Measurements from ENCODE around the gene NFIA. TPM values are rescaled to one million over a fixed set of nuclear protein-coding genes. Genes with fewer than 3 reads are reported as not detected.

Gene NFIA
- total and polyA plus RNA-seq, 9 of the 15 experiments (the other 6 are each of a cell fraction or from before 2014, with no cell fraction given), result 5.3 to 24.9 (median 9.8) TPM

- no peaks in the 10 kb centered on the region for H3K27me3 ChIP-seq (ENCODE audit: control insufficient read depth in 2 of 2, insufficient read depth in 2 of 2, low read length in 2 of 2)
- H3K4me2 ChIP-seq (ENCODE audit: insufficient read depth, low read length), result no peak overlapping the region
- H3K4me3 ChIP-seq, result no peak overlapping the region
- no peak overlapping the region for H3K9ac ChIP-seq (ENCODE audit: insufficient read depth in 1 of 2, low read depth in 2 of 2, low read length in 2 of 2)
- H3K36me3 ChIP-seq (ENCODE audit: control insufficient read depth, insufficient read depth, low read length), result peaks cover 15% of the 10 kb centered on the region; the same call in 2 of the 3 replicates
- TF ChIP-seq ARNT (IDR thresholded peaks at IDR 0.05), result no peak
- TF ChIP-seq ZKSCAN1 (IDR thresholded peaks at IDR 0.05; ENCODE audit: low read depth, low read length), result peak; percentile 54; the same call in 1 of the 2 replicates
- DNase-seq (ENCODE audit: extremely low read depth in 1 of 4, low spot score in 3 of 4) (no peak), ATAC-seq (no peak), FAIRE-seq (no peak)
- no peak overlapping the region for H3K27ac ChIP-seq (ENCODE audit: extremely low read depth, low read depth, low read length)
- H3K9me1 ChIP-seq (ENCODE audit: control insufficient read depth, insufficient read depth, low read length), result no peaks in the 10 kb centered on the region
- CTCF ChIA-PET (ENCODE audit: low intra/inter-chr PET ratio), result no interaction called here
- BruUV-seq (replicated peaks), result no TSS peak
- H3K9me3 ChIP-seq (replicated peaks; ENCODE audit: control insufficient read depth, insufficient read depth, low read depth, low read length), result no peaks in the 10 kb centered on the region; the same call in 1 of the 2 replicates
- in situ Hi-C loops (cut with MboI), result no loop called here
- intact Hi-C loops (cut with micrococcal nuclease), result no loop called here
- peaks cover 0 to 6% of the 10 kb centered on the region in 2 experiments; a peak in 2 of 5 replicates for H3K4me1 ChIP-seq (replicated peaks in 1 of 2; ENCODE audit: control insufficient read depth in 2 of 2, insufficient read depth in 2 of 2, low read length in 2 of 2)
- WGBS (ENCODE audit: insufficient coverage, low coverage, missing lambda C conversion rate), result 91% methylated on average over 4 of the region's 4 CpGs
- no peaks in the 10 kb centered on the region for H4K20me1 ChIP-seq (replicated peaks; ENCODE audit: control insufficient read depth, insufficient read depth, low read length)
- peaks cover 8% of the 10 kb centered on the region; the same call in 1 of the 3 replicates for H3K79me2 ChIP-seq (ENCODE audit: control insufficient read depth, insufficient read depth, low read length)
- POLR2A ChIA-PET, result no interaction called here
- no peak overlapping the region for H2AFZ ChIP-seq (ENCODE audit: low read depth, low read length)
These were observed 228.2 kb downstream of the NFIA start for GRCh38 chr1:61310538-61310937.

- ATAC-seq (no peak), FAIRE-seq (no peak), DNase-seq (ENCODE audit: extremely low read depth in 1 of 4, low spot score in 3 of 4) (no peak)
- intact Hi-C loops (cut with micrococcal nuclease), result no loop called here
- Histone ChIP-seq H3K4me1 (replicated peaks in 1 of 2; ENCODE audit: control insufficient read depth in 2 of 2, insufficient read depth in 2 of 2, low read length in 2 of 2) (peaks cover 0 to 18% of the 10 kb centered on the region in 2 experiments; a peak in 2 of 5 replicates), H4K20me1 (replicated peaks; ENCODE audit: control insufficient read depth, insufficient read depth, low read length) (no peaks in the 10 kb centered on the region), H3K79me2 (ENCODE audit: control insufficient read depth, insufficient read depth, low read length) (peaks cover 14% of the 10 kb centered on the region), H3K9me1 (ENCODE audit: control insufficient read depth, insufficient read depth, low read length) (no peaks in the 10 kb centered on the region), H3K27me3 (ENCODE audit: control insufficient read depth in 2 of 2, insufficient read depth in 2 of 2, low read length in 2 of 2) (no peaks in the 10 kb centered on the region), H3K9ac (ENCODE audit: insufficient read depth in 1 of 2, low read depth in 2 of 2, low read length in 2 of 2) (no peak overlapping the region), H2AFZ (ENCODE audit: low read depth, low read length) (no peak overlapping the region), H3K4me2 (ENCODE audit: insufficient read depth, low read length) (no peak overlapping the region), H3K9me3 (replicated peaks; ENCODE audit: control insufficient read depth, insufficient read depth, low read depth, low read length) (no peaks in the 10 kb centered on the region; the same call in 1 of the 2 replicates), H3K27ac (ENCODE audit: extremely low read depth, low read depth, low read length) (no peak overlapping the region), H3K36me3 (ENCODE audit: control insufficient read depth, insufficient read depth, low read length) (peaks cover 10% of the 10 kb centered on the region; the same call in 2 of the 3 replicates), H3K4me3 (no peak overlapping the region)
- in situ Hi-C loops (cut with MboI), result no loop called here
- BruUV-seq (replicated peaks), result no TSS peak
- 91% methylated on average over 2 of the region's 2 CpGs for WGBS (ENCODE audit: insufficient coverage, low coverage, missing lambda C conversion rate)
- ChIA-PET POLR2A (no interaction called here), CTCF (ENCODE audit: low intra/inter-chr PET ratio) (no interaction called here)
- TF ChIP-seq RBM39 (optimal IDR thresholded peaks at IDR 0.05; ENCODE audit: low read depth, low read length) (no peak), CEBPB (tag; IDR thresholded peaks at IDR 0.05) (no peak), ZNF511 (CRISPR knock-in tag; IDR thresholded peaks at IDR 0.05) (no peak), WHSC1 (IDR thresholded peaks at IDR 0.05; ENCODE audit: low read length) (no peak), GABPB2 (CRISPR knock-in tag; conservative IDR thresholded peaks at IDR 0.05) (no peak), NFE2L1 (tag; IDR thresholded peaks at IDR 0.05; ENCODE audit: borderline replicate concordance, low read depth) (no peak), HDAC3 (IDR thresholded peaks at IDR 0.05; ENCODE audit: borderline replicate concordance, partially characterized antibody) (no peak), TEAD1 (CRISPR knock-in tag; IDR thresholded peaks at IDR 0.05) (no peak), RFX1 (IDR thresholded peaks at IDR 0.05) (no peak), MEIS2 (IDR thresholded peaks at IDR 0.05; ENCODE audit: partially characterized antibody) (no peak), ZFP30 (CRISPR knock-in tag; IDR thresholded peaks at IDR 0.05; ENCODE audit: borderline replicate concordance) (no peak), ZC3H8 (IDR thresholded peaks at IDR 0.05) (no peak), ZEB2 (IDR thresholded peaks at IDR 0.05) (no peak), ZNF586 (CRISPR knock-in tag; conservative IDR thresholded peaks at IDR 0.05) (no peak), LARP7 (IDR thresholded peaks at IDR 0.05) (no peak)
- TF ChIP-seq, protein P1, sequence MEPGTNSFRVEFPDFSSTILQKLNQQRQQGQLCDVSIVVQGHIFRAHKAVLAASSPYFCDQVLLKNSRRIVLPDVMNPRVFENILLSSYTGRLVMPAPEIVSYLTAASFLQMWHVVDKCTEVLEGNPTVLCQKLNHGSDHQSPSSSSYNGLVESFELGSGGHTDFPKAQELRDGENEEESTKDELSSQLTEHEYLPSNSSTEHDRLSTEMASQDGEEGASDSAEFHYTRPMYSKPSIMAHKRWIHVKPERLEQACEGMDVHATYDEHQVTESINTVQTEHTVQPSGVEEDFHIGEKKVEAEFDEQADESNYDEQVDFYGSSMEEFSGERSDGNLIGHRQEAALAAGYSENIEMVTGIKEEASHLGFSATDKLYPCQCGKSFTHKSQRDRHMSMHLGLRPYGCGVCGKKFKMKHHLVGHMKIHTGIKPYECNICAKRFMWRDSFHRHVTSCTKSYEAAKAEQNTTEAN (CRISPR knock-in tag; IDR thresholded peaks at IDR 0.05), result no peak
These were observed 231.6 kb downstream of the NFIA start for GRCh38 chr1:61313906-61314422.
